ENCODE results near the gene LSP1. TPM values are rescaled to one million over a fixed set of nuclear protein-coding genes. Genes with fewer than 3 reads are reported as not detected.

Gene LSP1
- total RNA-seq, 3 donors from 2014 or later (not counting 1 experiment from before 2014, with no cell fraction given) = 487 to 595 (median 536) TPM

DNA sequence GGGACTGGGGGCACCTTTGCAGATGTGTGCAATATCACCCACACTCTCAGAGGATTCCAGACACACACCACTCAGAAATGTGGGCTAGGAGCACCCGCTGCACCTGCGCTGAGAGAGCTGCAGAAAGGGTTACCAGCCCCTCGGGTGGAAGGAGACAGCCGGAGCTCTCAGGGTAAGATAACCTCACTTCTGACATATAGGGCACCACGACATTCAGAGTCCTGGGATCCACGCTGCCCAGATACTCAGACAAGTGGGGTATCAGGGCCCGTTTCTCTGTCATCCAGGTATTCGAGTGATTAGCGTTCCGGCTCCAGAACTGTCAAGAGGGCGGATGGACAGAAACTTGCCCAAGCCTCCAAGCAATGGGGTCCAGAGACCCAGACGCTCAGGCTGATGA, 24.3 kb upstream of the LSP1 start:
- Histone ChIP-seq H3K27me3 (ENCODE audit: control insufficient read depth, insufficient read depth, low read length) (peaks cover 4% of the 10 kb centered on the region), H3K4me1 (ENCODE audit: control insufficient read depth, insufficient read depth, low read length) (peaks cover 16% of the 10 kb centered on the region), H3K9me3 (ENCODE audit: control insufficient read depth, insufficient read depth, low read length) (no peaks in the 10 kb centered on the region), H3K36me3 (ENCODE audit: control insufficient read depth, insufficient read depth, low read length) (no peaks in the 10 kb centered on the region), H3K27ac (ENCODE audit: low read length) (no peak overlapping the region), H3K4me3 (ENCODE audit: low read length) (no peak overlapping the region)
- TF ChIP-seq, protein P1, sequence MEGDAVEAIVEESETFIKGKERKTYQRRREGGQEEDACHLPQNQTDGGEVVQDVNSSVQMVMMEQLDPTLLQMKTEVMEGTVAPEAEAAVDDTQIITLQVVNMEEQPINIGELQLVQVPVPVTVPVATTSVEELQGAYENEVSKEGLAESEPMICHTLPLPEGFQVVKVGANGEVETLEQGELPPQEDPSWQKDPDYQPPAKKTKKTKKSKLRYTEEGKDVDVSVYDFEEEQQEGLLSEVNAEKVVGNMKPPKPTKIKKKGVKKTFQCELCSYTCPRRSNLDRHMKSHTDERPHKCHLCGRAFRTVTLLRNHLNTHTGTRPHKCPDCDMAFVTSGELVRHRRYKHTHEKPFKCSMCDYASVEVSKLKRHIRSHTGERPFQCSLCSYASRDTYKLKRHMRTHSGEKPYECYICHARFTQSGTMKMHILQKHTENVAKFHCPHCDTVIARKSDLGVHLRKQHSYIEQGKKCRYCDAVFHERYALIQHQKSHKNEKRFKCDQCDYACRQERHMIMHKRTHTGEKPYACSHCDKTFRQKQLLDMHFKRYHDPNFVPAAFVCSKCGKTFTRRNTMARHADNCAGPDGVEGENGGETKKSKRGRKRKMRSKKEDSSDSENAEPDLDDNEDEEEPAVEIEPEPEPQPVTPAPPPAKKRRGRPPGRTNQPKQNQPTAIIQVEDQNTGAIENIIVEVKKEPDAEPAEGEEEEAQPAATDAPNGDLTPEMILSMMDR (IDR thresholded peaks at IDR 0.05) = no peak
- no peak for ATAC-seq
- no peak for DNase-seq
- Mint-ChIP-seq H3K4me1 (peaks cover 0 to 5% of the 10 kb centered on the region in 2 donors), H3K27me3 (ENCODE audit: low read depth in 2 of 2) (peaks cover 13 to 19% of the 10 kb centered on the region in 2 donors), H3K36me3 (no peaks in the 10 kb centered on the region), H3K9me3 (no peaks in the 10 kb centered on the region), H3K4me3 (no peak overlapping the region), H3K27ac (no peak overlapping the region)
- WGBS (ENCODE audit: insufficient coverage) = 80% methylated on average over 12 of the region's 12 CpGs
- intact Hi-C loops (cut with micrococcal nuclease) = loop anchor here (10.0 kb wide), 1 partner anchor 54 kb away; no protein-coding TSS in a partner anchor

DNA sequence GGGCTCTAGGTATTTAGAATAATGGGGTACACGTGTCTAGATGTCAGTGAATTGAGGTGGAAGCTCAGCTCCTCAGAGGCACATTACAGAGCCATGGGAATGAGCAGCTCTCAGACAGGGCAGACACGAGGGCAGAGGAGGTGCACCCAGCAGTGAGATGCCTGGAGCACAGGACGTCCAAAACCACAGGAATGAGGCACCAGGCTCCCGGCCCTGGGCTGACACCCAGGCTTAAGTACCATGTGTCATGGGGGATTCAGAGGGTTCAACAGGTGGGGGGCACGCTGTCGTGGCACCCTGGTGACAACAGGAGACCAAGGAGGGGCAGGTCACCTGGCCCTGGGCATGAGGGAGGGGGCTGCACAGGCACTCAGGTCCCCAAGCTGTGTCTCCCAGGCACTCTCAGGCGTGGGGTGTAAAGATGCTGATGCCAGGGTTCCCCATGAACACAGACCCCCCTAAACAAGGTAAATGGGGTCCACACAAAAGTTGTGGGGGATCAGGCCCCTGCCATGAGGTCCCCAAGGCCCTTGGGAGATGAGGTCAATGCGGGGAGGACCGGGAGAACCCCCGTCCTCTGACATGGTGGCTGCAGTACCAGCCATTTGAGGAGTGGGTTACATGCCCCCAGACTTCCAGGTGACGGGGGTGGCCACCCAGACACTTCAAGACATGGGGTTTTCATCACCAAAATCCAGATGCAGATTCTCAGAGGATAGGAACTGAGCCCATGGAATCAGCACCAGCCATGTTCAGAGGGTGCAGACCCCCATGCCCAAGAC, 23.7 kb upstream of the LSP1 start:
- no peak for DNase-seq
- peaks cover 4% of the 10 kb centered on the region for H3K27me3 ChIP-seq (ENCODE audit: control insufficient read depth, insufficient read depth, low read length)
- H3K9me3 Mint-ChIP-seq = no peaks in the 10 kb centered on the region
- no peak overlapping the region for H3K27ac ChIP-seq (ENCODE audit: low read length)
- 61% methylated on average over 11 of the region's 11 CpGs for WGBS (ENCODE audit: insufficient coverage)
- H3K4me1 Mint-ChIP-seq = peaks cover 0 to 5% of the 10 kb centered on the region in 2 donors
- TF ChIP-seq, protein P1 (IDR thresholded peaks at IDR 0.05) = no peak
- no peak overlapping the region for H3K4me3 ChIP-seq (ENCODE audit: low read length)
- intact Hi-C loops (cut with micrococcal nuclease) = loop anchor here (10.0 kb wide), 1 partner anchor 54 kb away; no protein-coding TSS in a partner anchor
- no peaks in the 10 kb centered on the region for H3K36me3 ChIP-seq (ENCODE audit: control insufficient read depth, insufficient read depth, low read length)
- H3K27me3 Mint-ChIP-seq (ENCODE audit: low read depth in 2 of 2) = peaks cover 13 to 19% of the 10 kb centered on the region in 2 donors
- no peak for ATAC-seq
- peaks cover 16% of the 10 kb centered on the region for H3K4me1 ChIP-seq (ENCODE audit: control insufficient read depth, insufficient read depth, low read length)
- no peak overlapping the region for H3K4me3 Mint-ChIP-seq
- H3K9me3 ChIP-seq (ENCODE audit: control insufficient read depth, insufficient read depth, low read length) = no peaks in the 10 kb centered on the region
- H3K27ac Mint-ChIP-seq = no peak overlapping the region
- H3K36me3 Mint-ChIP-seq = no peaks in the 10 kb centered on the region

DNA sequence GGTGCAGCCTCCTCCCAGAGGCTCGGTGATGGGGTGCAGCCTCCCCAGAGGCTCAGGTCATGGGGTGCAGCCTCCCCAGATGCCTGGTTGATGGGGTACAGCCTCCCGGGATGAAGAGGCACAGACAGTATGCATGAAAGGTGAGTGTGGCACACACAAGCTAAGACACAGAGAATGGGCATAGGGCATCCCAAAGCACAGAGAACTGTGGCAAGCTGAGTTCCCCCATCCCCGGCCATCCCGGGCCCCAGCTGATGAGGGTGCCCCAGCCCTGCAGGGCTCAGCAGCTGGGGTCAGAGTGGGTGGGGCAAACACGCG, 22.9 kb upstream of the LSP1 start:
- Mint-ChIP-seq H3K9me3 (no peaks in the 10 kb centered on the region), H3K4me3 (no peak overlapping the region), H3K4me1 (peaks cover 0 to 5% of the 10 kb centered on the region in 2 donors), H3K27ac (no peak overlapping the region), H3K36me3 (no peaks in the 10 kb centered on the region), H3K27me3 (ENCODE audit: low read depth in 2 of 2) (peaks cover 13 to 22% of the 10 kb centered on the region in 2 donors)
- Histone ChIP-seq H3K4me3 (ENCODE audit: low read length) (no peak overlapping the region), H3K9me3 (ENCODE audit: control insufficient read depth, insufficient read depth, low read length) (no peaks in the 10 kb centered on the region), H3K36me3 (ENCODE audit: control insufficient read depth, insufficient read depth, low read length) (no peaks in the 10 kb centered on the region), H3K27me3 (ENCODE audit: control insufficient read depth, insufficient read depth, low read length) (peaks cover 4% of the 10 kb centered on the region), H3K27ac (ENCODE audit: low read length) (no peak overlapping the region), H3K4me1 (ENCODE audit: control insufficient read depth, insufficient read depth, low read length) (peaks cover 16% of the 10 kb centered on the region)
- TF ChIP-seq, protein P1 (IDR thresholded peaks at IDR 0.05) = no peak
- no peak for ATAC-seq
- intact Hi-C loops (cut with micrococcal nuclease) = no loop called here
- 35% methylated on average over 6 of the region's 6 CpGs for WGBS (ENCODE audit: insufficient coverage)
- DNase-seq = no peak
